Smooth muscle cell (in vitro differentiated cells): ENCODE measurements around the gene GRM2. TPM values are rescaled to one million over a fixed set of nuclear protein-coding genes. Genes with fewer than 3 reads are reported as not detected.

Source experiments
- DNase-seq: peaks from one replicate; lab custom pipeline; 2025; ENCODE audit not compliant: unreplicated experiment; lab: John Stamatoyannopoulos, UW
- H2AFZ ChIP-seq: fragments of 200-600 bp; sonication (generic); 2 replicates; pipeline ENCODE4 v1.6.0; 2016; ENCODE audit warnings: antibody characterized with exemption, low read depth, mild to moderate bottlenecking
- H3F3A ChIP-seq: fragments of 200-600 bp; sonication (generic); 2 replicates; pipeline ENCODE4 v1.6.0; 2017; ENCODE audit warnings: antibody characterized with exemption, low read depth
- H3K27ac ChIP-seq: fragments of 200-600 bp; sonication (generic); 2 replicates; pipeline ENCODE4 v1.5.1; 2016; ENCODE audit warnings: low read depth, mild to moderate bottlenecking
- H3K27me3 ChIP-seq: fragments of 200-600 bp; sonication (generic); 2 replicates; pipeline ENCODE4 v1.6.1; 2016; ENCODE audit warnings: low read depth, mild to moderate bottlenecking
- H3K36me3 ChIP-seq: fragments of 200-600 bp; sonication (generic); 2 replicates; pipeline ENCODE4 v1.5.1; 2016; ENCODE audit warnings: low read depth
- H3K4me1 ChIP-seq: fragments of 200-600 bp; sonication (generic); 2 replicates; pipeline ENCODE4 v1.5.1; 2016; ENCODE audit warnings: low read depth
- H3K4me2 ChIP-seq: fragments of 200-600 bp; sonication (generic); 2 replicates; pipeline ENCODE4 v1.6.0; 2016; ENCODE audit warnings: mild to moderate bottlenecking
- H3K4me3 ChIP-seq: fragments of 200-600 bp; sonication (generic); 2 replicates; pipeline ENCODE4 v1.5.1; 2016; ENCODE audit warnings: mild to moderate bottlenecking
- H3K79me2 ChIP-seq: fragments of 200-600 bp; sonication (generic); 2 replicates; pipeline ENCODE4 v1.6.0; 2016; ENCODE audit warnings: low read depth, mild to moderate bottlenecking
- H3K9ac ChIP-seq: fragments of 200-600 bp; sonication (generic); 2 replicates; pipeline ENCODE4 v1.6.0; 2016; ENCODE audit warnings: low read depth
- H3K9me3 ChIP-seq: fragments of 200-600 bp; sonication (generic); replicated peaks from 2 replicates; pipeline ENCODE4 v1.5.1; 2016; ENCODE audit warnings: low read depth
- H4K20me1 ChIP-seq: fragments of 200-600 bp; sonication (generic); 2 replicates; pipeline ENCODE4 v1.6.0; 2016; ENCODE audit warnings: low read depth
- CTCF ChIP-seq: fragments of 200-600 bp; sonication (generic); IDR thresholded peaks from 2 replicates; pipeline ENCODE4 v1.5.1; 2017; ENCODE audit warnings: borderline replicate concordance, mild to moderate bottlenecking, antibody characterized with exemption; ENCODE audit not compliant: insufficient read depth, poor library complexity, severe bottlenecking
- WGBS: methylation state at CpG from one replicate; pipeline ENCODE4 v1.1.7; 2016; ENCODE audit warnings: low lambda C conversion rate; 5-methylcytosine and 5-hydroxymethylcytosine counted together
- polyA plus RNA-seq: library from polyadenylated mRNA; unstranded; fragments of >200 nt; fragmentation: Nextera tagmentation; extraction: Ambion mirVana; gene quantifications from 2 replicates; pipeline ENCODE4 v1.2.1, GENCODE V29; 2016
- total RNA-seq: library from RNA; depleted of rRNA; stranded (reverse); fragments of >200 nt; gene quantifications from 2 replicates; pipeline ENCODE4 v1.2.3, GENCODE V29; 2014

GRM2 gene
- total and polyA plus RNA-seq, 2 experiments from 2014 or later: 0.63 to 0.65 TPM

DNA sequence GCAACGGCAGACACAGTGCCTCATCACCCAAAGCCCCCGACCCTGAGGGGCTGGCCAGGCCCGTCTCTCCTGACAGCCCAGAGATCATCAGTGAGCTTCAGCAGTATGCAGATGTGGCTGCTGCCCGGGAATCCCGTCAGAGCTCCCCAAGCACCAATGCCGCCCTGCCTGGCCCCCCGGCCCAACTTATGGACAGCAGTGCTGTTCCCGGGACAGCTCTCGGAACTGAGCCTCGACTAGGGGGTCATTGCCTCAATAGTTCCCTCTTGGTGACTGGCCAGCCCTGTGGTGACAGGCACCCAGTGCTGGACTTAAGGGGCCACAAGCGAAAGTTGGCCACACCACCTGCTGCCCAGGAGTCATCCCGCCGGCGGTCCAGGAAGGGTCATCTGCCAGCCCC is 44.4 kb upstream of the GRM2 start:
- no peaks in the 10 kb centered on the region for H3F3A ChIP-seq
- H2AFZ ChIP-seq: no peak overlapping the region
- H3K27me3 ChIP-seq: no peaks in the 10 kb centered on the region
- 97% methylated on average over 11 of the region's 14 CpGs for whole genome bisulfite sequencing
- H3K4me1 ChIP-seq: no peaks in the 10 kb centered on the region
- H3K27ac ChIP-seq: no peak overlapping the region
- no peak for DNase-seq
- peaks cover 6% of the 10 kb centered on the region for H3K36me3 ChIP-seq
- no peaks in the 10 kb centered on the region for H3K79me2 ChIP-seq
- H3K9ac ChIP-seq: no peak overlapping the region
- TF ChIP-seq CTCF: no peak
- no peak overlapping the region for H3K4me2 ChIP-seq
- H3K4me3 ChIP-seq: no peak overlapping the region
- no peaks in the 10 kb centered on the region for H4K20me1 ChIP-seq
- no peaks in the 10 kb centered on the region for H3K9me3 ChIP-seq

GRCh38 chr3:51668756-51669155 is 38.1 kb upstream of the GRM2 start:
- Histone ChIP-seq H3K36me3 (no peaks in the 10 kb centered on the region), H4K20me1 (peaks cover 3% of the 10 kb centered on the region), H3K4me2 (no peak overlapping the region), H3K4me3 (no peak overlapping the region), H3K9me3 (no peaks in the 10 kb centered on the region), H3K4me1 (no peaks in the 10 kb centered on the region), H3K79me2 (no peaks in the 10 kb centered on the region), H3K27me3 (no peaks in the 10 kb centered on the region), H3K27ac (no peak overlapping the region), H3F3A (peaks cover 4% of the 10 kb centered on the region), H3K9ac (no peak overlapping the region), H2AFZ (no peak overlapping the region)
- no peak for TF ChIP-seq CTCF
- 90% methylated on average over 1 of the region's 1 CpG for WGBS
- DNase-seq: no peak

DNA sequence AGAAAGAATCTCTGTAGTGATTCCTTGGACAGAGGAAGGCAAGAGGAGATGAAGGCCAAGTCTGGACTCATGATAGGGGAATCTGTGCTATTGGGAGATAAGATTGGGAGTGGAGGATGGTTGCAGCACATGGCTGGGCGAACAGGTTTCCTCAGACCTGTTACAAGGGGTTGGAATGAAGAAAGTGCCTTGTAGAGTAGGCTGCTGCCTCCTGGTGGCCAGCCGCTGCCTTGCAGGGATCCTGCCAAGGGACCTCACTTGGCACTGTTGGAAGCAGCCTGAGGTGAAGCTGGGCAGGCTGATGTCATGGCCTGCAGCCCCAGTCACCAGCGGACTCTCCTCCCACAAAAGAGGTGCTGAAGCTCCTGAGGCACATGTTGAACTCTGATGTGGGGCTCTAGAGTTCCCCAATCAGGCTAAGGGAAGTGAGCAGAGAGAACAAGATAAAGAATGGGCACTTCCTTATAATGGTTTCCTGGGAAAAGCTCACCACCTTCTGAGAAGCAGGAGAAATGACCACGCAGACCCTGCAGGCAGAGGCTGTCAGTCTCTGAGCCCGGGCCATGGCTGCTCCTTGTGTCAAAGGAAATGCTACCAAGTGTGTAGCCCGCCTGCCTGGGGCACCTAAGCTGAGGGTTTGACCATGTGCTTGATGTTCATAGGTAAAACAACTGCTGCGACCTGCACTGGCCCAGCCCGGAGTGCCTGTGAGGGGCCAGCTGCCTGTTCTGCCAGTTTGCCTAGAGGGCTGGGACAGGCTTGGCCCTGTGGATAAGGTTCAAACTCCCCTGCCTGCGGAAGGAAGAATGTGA is 37.4 kb upstream of the GRM2 start:
- Histone ChIP-seq H3K4me2 (no peak overlapping the region), H2AFZ (no peak overlapping the region), H3K4me3 (no peak overlapping the region), H4K20me1 (peaks cover 3% of the 10 kb centered on the region), H3F3A (peaks cover 4% of the 10 kb centered on the region), H3K36me3 (no peaks in the 10 kb centered on the region), H3K9ac (no peak overlapping the region), H3K27ac (no peak overlapping the region), H3K9me3 (no peaks in the 10 kb centered on the region), H3K4me1 (no peaks in the 10 kb centered on the region), H3K27me3 (no peaks in the 10 kb centered on the region), H3K79me2 (no peaks in the 10 kb centered on the region)
- WGBS: 63% methylated on average over 9 of the region's 9 CpGs
- DNase-seq: peak; percentile 53
- TF ChIP-seq CTCF: peak; percentile 92
